NCI-H128 (cell line): ENCODE measurements around the gene GABRR2.
"Not testable (repeated sequence)": the region's sequence is repeated elsewhere in the genome, so short reads cannot be mapped to it uniquely, and the experiment has no call there.

ENCODE experiments used
- DNase-seq: peaks from one replicate; lab custom pipeline; 2025; ENCODE audit not compliant: unreplicated experiment; lab: John Stamatoyannopoulos, UW

The GABRR2 gene

GRCh38 chr6:89260310-89260709, 54.8 kb downstream of the GABRR2 start:
- DNase-seq: no peak

- DNase-seq: no peak
Measured at GRCh38 chr6:89258912-89259311, 56.2 kb downstream of the GABRR2 start.

GRCh38 chr6:89257781-89258180, 57.3 kb downstream of the GABRR2 start:
- DNase-seq: no peak

GRCh38 chr6:89257346-89257745, 57.8 kb downstream of the GABRR2 start:
- DNase-seq: no peak

GRCh38 chr6:89255417-89255816, 59.7 kb downstream of the GABRR2 start:
- no peak for DNase-seq

- no peak for DNase-seq
Measured at GRCh38 chr6:89254569-89254968, 60.5 kb downstream of the GABRR2 start.

GRCh38 chr6:89252907-89253306, 62.2 kb downstream of the GABRR2 start:
- no peak for DNase-seq

- no peak for DNase-seq
Measured at GRCh38 chr6:89251976-89252375, 63.1 kb downstream of the GABRR2 start.

- no peak for DNase-seq
Measured at GRCh38 chr6:89251170-89251569, 63.9 kb downstream of the GABRR2 start.

GRCh38 chr6:89250239-89250638, 64.9 kb downstream of the GABRR2 start:
- no peak for DNase-seq

- DNase-seq: no peak
Measured at GRCh38 chr6:89244241-89244985, 70.7 kb downstream of the GABRR2 start.

- DNase-seq: no peak
Measured at GRCh38 chr6:89243331-89243629, 71.8 kb downstream of the GABRR2 start.

GRCh38 chr6:89242574-89243330, 72.3 kb downstream of the GABRR2 start:
- peak; percentile 20 for DNase-seq

- no peak for DNase-seq
Measured at GRCh38 chr6:89239338-89239737, 75.8 kb downstream of the GABRR2 start.

GRCh38 chr6:89237158-89237557, 77.9 kb downstream of the GABRR2 start:
- DNase-seq: no peak

GRCh38 chr6:89233605-89234004, 81.5 kb downstream of the GABRR2 start:
- not testable (repeated sequence) for DNase-seq

GRCh38 chr6:89222712-89223039, 92.4 kb downstream of the GABRR2 start:
- DNase-seq: no peak

- no peak for DNase-seq
Measured at GRCh38 chr6:89221971-89222711, 93.0 kb downstream of the GABRR2 start.

- no peak for DNase-seq
Measured at GRCh38 chr6:89221129-89221528, 94.0 kb downstream of the GABRR2 start.

GRCh38 chr6:89217299-89217910, 97.7 kb downstream of the GABRR2 start, which contains the start of gene GABRR1:
Gene GABRR1, minus strand, starts transcription at chr6:89217358. Its CDS starts 36 bp downstream, at chr6:89217322.
- DNase-seq: no peak

GRCh38 chr6:89216411-89216810, 98.7 kb downstream of the GABRR2 start:
- DNase-seq: no peak

GRCh38 chr6:89215391-89215790, 99.7 kb downstream of the GABRR2 start:
- DNase-seq: no peak
